H4 (cell line): ENCODE measurements around the gene EPHB6. TPM values are rescaled to one million over a fixed set of nuclear protein-coding genes. Genes with fewer than 3 reads are reported as not detected.

ENCODE experiments used
- DNase-seq: peaks from one replicate; pipeline ENCODE4 v3.0.0-alpha.2; 2015; ENCODE audit warnings: low spot score
- total RNA-seq: library from RNA; depleted of rRNA; stranded (reverse); fragments of >200 nt; shearing (Covaris generic); gene quantifications from 2 replicates; pipeline ENCODE4 v1.2.3, GENCODE V29; 2014

EPHB6 gene
- total RNA-seq, 1 experiment from 2014 or later: 1.7 TPM

DNA sequence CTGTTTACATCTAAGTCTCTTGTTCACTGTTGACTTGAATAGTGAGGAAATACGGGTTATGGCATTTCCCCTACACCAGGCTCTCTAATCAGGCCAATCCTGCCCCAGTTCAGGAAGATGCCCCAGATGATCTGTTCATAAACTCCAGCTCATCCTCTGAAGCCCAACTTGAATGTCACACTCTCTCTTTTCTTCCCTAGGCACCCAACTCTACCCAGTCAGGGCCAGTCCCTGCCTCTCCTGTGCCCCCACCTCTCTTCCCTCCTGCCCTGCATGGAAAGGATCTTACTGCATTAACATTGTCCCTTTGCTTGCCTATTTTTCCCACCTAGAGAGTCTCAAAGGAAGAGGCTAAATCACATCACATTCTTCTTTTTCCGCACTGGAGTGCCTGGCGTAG lies 41.3 kb downstream of the EPHB6 start:
- DNase-seq: no peak

- DNase-seq: no peak
Observed at GRCh38 chr7:142896741-142897379, 42.0 kb downstream of the EPHB6 start.

GRCh38 chr7:142897691-142898090 lies 42.8 kb downstream of the EPHB6 start:
- no peak for DNase-seq

GRCh38 chr7:142898377-142899170 lies 43.7 kb downstream of the EPHB6 start:
- DNase-seq: no peak

DNA sequence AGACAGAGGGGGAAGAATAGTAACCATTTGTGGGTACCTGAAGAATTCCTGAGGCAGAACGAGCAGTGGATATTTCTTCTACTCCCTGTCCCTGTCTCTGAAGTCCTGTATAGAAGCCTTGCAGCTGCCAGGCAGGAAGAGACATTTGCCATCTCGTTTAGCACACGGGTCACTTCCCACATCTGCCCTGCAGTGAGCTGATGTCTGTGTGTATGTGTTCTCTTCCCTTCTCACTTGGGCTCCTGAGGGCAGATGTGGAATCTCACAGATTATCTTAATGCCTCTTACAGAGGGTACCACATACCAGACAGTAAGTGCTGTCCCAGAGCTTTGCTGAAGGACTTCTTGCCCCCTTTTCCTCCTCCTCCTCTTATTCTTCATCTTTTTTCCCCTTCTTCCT lies 44.8 kb downstream of the EPHB6 start:
- DNase-seq: no peak

- no peak for DNase-seq
Observed at GRCh38 chr7:142901426-142902259, 46.8 kb downstream of the EPHB6 start.

- no peak for DNase-seq
Observed at GRCh38 chr7:142904128-142904527, 49.3 kb downstream of the EPHB6 start.

- DNase-seq: no peak
Observed at GRCh38 chr7:142905759-142906158, 50.9 kb downstream of the EPHB6 start.

GRCh38 chr7:142906643-142907042 lies 51.8 kb downstream of the EPHB6 start:
- no peak for DNase-seq

DNA sequence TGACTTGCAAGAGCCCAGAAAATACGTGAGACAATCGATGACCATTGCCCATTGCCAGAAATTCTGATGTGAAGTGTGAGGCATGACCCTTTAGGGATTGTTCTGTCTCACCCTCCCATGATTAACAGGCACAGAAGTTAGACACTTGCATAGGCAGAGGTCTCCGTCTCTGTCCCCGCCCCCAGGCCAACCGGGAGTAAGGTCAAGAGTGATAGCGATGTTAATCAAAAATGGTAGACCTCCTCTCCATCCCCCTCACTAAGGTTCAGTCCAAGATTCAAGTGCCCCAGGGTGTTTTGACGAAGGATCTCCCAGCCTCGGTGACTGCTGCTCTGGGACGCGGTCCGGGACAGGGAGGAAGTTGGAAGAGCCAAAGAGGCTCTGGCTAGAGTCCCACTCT lies 53.4 kb downstream of the EPHB6 start:
- DNase-seq: no peak

GRCh38 chr7:142908921-142909890 lies 54.3 kb downstream of the EPHB6 start:
- no peak for DNase-seq

DNA sequence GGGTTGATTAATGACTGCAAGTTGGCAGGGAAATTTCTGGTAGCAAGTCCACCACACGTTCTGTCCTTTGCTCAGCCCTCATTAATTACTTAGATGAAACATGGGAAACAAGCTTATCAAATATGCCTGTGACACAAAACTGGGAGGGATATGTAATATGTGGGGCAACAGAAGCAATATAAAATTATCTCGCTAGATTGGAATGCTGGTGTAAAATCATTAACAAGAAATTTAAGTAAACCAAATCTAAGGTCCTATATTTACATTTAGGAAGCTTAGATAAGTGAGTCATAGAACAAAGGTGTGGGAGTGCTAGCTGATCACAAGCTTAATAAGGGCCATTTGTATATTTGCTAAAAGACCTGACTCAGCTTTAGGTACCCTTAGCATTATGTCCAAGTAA lies 55.2 kb downstream of the EPHB6 start:
- no peak for DNase-seq

GRCh38 chr7:142910481-142910880 lies 55.6 kb downstream of the EPHB6 start:
- DNase-seq: no peak

GRCh38 chr7:142913051-142913450 lies 58.2 kb downstream of the EPHB6 start:
- no peak for DNase-seq

GRCh38 chr7:142913566-142913965 lies 58.7 kb downstream of the EPHB6 start:
- no peak for DNase-seq

GRCh38 chr7:142914121-142914520 lies 59.2 kb downstream of the EPHB6 start:
- DNase-seq: no peak

DNA sequence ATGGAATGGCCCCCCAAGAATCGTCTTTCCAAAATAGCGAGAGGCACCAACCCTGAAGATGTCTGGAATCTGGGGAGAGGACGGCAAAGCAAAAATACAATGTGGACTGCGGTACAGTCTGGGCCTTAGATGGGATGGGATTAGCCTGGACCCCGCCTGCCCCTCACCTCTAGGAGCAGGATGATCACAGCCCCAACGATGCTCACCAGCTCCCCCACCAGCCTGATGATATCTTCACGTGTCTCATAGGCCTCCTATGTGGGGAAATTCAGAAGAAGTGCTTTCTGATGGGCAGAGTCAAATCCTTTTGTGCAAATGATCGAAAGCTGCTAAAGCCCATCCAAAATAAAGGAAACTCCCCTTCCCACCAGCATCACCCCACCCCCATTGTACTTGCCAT lies 60.4 kb downstream of the EPHB6 start:
- DNase-seq: no peak

DNA sequence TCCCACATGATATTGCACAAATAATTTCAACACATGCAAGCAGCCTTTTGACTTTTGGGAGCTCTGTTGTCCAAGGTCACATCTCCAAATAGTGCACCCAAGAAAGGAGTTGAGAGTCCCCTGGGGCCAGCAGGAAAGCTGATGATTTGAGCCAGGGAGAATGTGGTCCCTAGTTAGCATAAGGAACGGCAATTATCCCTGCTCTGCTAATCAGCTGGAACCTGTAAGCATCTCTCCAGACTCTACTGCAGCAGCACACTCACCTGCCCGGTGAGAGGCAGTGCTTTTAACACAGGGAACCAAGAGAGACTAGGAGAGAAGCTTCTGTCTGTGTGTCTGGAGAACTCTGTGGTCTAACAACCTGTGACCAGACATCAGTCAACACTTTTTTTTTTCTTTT lies 61.6 kb downstream of the EPHB6 start:
- DNase-seq: no peak

DNA sequence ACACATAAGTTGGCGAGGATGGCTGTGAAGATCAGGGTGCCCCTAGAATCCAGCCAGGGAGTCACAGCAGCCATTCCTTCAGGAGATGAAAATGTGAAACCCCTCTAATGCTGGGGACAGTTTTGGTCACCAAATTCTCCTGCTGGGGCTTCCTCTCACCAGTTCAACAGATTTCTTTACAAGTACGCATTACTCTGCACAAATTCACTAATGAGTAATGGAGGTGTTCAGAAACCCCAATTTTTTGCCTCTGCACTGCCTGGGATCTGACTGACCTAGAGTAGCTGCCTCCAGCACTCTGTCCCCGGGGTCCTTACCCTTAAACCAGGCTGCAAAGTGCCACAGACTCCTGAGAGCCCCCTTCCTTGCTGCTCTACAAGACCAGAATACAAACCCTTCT lies 62.6 kb downstream of the EPHB6 start:
- no peak for DNase-seq

DNA sequence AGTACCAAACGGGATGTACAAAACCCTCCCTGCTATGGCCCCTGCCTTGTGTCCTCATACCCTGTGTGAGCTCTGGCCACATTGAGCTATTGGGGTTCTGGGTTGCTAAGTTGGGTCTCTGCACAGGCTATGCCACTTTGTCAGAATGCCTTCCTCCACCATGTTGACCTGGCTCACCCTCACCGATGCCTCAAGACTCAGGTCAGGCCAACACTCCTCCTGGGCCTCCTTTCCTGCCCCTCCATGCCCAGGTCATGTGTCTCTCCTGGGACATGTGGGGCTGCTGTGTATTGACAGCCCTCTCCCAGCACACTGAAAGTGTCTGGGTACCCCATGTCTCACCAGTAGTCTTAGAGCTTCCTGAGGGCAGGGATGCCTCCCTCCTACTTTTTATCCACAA lies 64.0 kb downstream of the EPHB6 start:
- DNase-seq: no peak

DNA sequence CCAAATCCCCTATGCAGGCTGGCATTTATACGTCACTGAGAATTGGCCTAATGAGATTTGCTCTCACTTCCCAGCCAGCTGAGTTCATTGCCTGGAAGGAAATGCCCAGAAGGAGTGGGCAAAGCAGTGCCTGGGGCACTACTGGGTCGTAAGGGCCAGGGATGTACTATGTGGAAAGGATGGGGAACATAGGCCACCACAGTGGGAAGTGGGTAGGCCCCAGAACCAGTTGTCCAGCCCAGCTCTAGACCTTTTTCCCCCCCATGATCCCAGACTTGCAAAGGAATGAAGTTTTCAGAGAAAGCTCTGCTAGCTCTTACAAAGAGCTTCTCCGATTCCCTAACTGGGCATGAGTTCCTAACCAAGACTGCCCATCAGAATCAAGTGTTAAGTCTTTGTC lies 64.8 kb downstream of the EPHB6 start:
- no peak for DNase-seq
